ENCODE measurements around the gene AK5.
A peak's percentile ranks its signal among the peaks of the same experiment; 100 is the strongest.

The AK5 gene

GRCh38 chr1:77342745-77343144 is 60.9 kb downstream of the AK5 start:
- H3K4me3 ChIP-seq (ENCODE audit: low read depth, low read length) = no peak overlapping the region
- DNase-seq (ENCODE audit: low read depth) = no peak
- TF ChIP-seq CTCF (conservative IDR thresholded peaks at IDR 0.05; ENCODE audit: low read depth, low read length) = no peak

GRCh38 chr1:77347646-77348045 is 65.8 kb downstream of the AK5 start:
- DNase-seq (ENCODE audit: low read depth) = peak; percentile 89
- no peak for TF ChIP-seq CTCF (conservative IDR thresholded peaks at IDR 0.05; ENCODE audit: low read depth, low read length)
- H3K4me3 ChIP-seq (ENCODE audit: low read depth, low read length) = no peak overlapping the region

- DNase-seq (ENCODE audit: low read depth) = no peak
- no peak overlapping the region for H3K4me3 ChIP-seq (ENCODE audit: low read depth, low read length)
- TF ChIP-seq CTCF (conservative IDR thresholded peaks at IDR 0.05; ENCODE audit: low read depth, low read length) = no peak
Measured at GRCh38 chr1:77348549-77348948, 66.7 kb downstream of the AK5 start.

- no peak overlapping the region for H3K4me3 ChIP-seq (ENCODE audit: low read depth, low read length)
- no peak for DNase-seq (ENCODE audit: low read depth)
- TF ChIP-seq CTCF (conservative IDR thresholded peaks at IDR 0.05; ENCODE audit: low read depth, low read length) = no peak
Measured at GRCh38 chr1:77349275-77349674, 67.5 kb downstream of the AK5 start.

- no peak for DNase-seq (ENCODE audit: low read depth)
- no peak overlapping the region for H3K4me3 ChIP-seq (ENCODE audit: low read depth, low read length)
- no peak for TF ChIP-seq CTCF (conservative IDR thresholded peaks at IDR 0.05; ENCODE audit: low read depth, low read length)
Measured at GRCh38 chr1:77350012-77350770, 68.4 kb downstream of the AK5 start.

GRCh38 chr1:77354536-77354935 is 72.7 kb downstream of the AK5 start:
- DNase-seq (ENCODE audit: low read depth) = no peak
- TF ChIP-seq CTCF (conservative IDR thresholded peaks at IDR 0.05; ENCODE audit: low read depth, low read length) = no peak

GRCh38 chr1:77355010-77355409 is 73.2 kb downstream of the AK5 start:
- H3K4me3 ChIP-seq (ENCODE audit: low read depth, low read length) = no peak overlapping the region
- no peak for DNase-seq (ENCODE audit: low read depth)
- no peak for TF ChIP-seq CTCF (conservative IDR thresholded peaks at IDR 0.05; ENCODE audit: low read depth, low read length)

More at GRCh38 chr1:77354536-77354935, 72.7 kb downstream of the AK5 start:
- H3K4me3 ChIP-seq (ENCODE audit: low read depth, low read length) = no peak overlapping the region
